Suprapubic skin (tissue), 3 donors: ENCODE data around the gene ABHD17C.

Experiments
- CTCF ChIP-seq, 2 donors: fragments of 200-600 bp in 1 of 2; fragments of 450-650 bp in 1 of 2; sonication (generic) in 1 of 2; IDR thresholded peaks; one replicate each; pipeline ENCODE4 v1.5.1; 2016 to 2019; ENCODE audit warnings: antibody characterized with exemption in 2 of 2, mild to moderate bottlenecking in 1 of 2, moderate library complexity in 1 of 2
- EP300 ChIP-seq: sonication (generic); formaldehyde crosslinking; IDR thresholded peaks from one replicate; pipeline ENCODE4 v1.6.1; 2017; ENCODE audit warnings: antibody characterized with exemption
- POLR2A ChIP-seq, 2 donors: fragments of 450-650 bp; IDR thresholded peaks; one replicate each; pipeline ENCODE4 v1.6.1; 2017; ENCODE audit warnings: antibody characterized with exemption in 2 of 2, mild to moderate bottlenecking in 2 of 2, moderate library complexity in 2 of 2

- no peak for TF ChIP-seq EP300
- no peak for TF ChIP-seq CTCF (IDR thresholded peaks at IDR 0.05)
- TF ChIP-seq POLR2A (IDR thresholded peaks at IDR 0.05): no peak
Observed at GRCh38 chr15:80775338-80775737, 80.2 kb downstream of the ABHD17C start.
